ENCODE results near the gene SLC7A6OS. TPM values are rescaled to one million over a fixed set of nuclear protein-coding genes. Genes with fewer than 3 reads are reported as not detected.

SLC7A6OS gene
- total and polyA plus RNA-seq, 2 experiments from 2014 or later: 8.5 to 15.8 TPM

GRCh38 chr16:68354816-68355215 lies 44.1 kb upstream of the SLC7A6OS start:
- H3K4me3 ChIP-seq: no peak overlapping the region
- no peaks in the 10 kb centered on the region for H3F3A ChIP-seq (ENCODE audit: insufficient read depth)
- TF ChIP-seq EZH2 (IDR thresholded peaks at IDR 0.05; ENCODE audit: insufficient read depth, poor library complexity, severe bottlenecking) (no peak), EZH2phosphoT487 (IDR thresholded peaks at IDR 0.05; ENCODE audit: insufficient read depth, low read depth) (no peak)
- no peaks in the 10 kb centered on the region for H3K27me3 ChIP-seq (replicated peaks; ENCODE audit: insufficient read depth)
- no peak overlapping the region for H3K27ac ChIP-seq
- WGBS, 2 experiments (ENCODE audit: low coverage in 1 of 2, low lambda C conversion rate in 2 of 2, missing lambda C conversion rate in 2 of 2): 79 to 81% methylated on average over 9 of the region's 9 CpGs
- H3K9me3 ChIP-seq (ENCODE audit: low read depth): no peaks in the 10 kb centered on the region
- H3K4me1 ChIP-seq (ENCODE audit: insufficient read depth): no peaks in the 10 kb centered on the region
- no peaks in the 10 kb centered on the region for H4K20me1 ChIP-seq (ENCODE audit: insufficient read depth)
- no peak for DNase-seq
- in situ Hi-C loops (cut with MboI): no loop called here
- H2AFZ ChIP-seq: no peak overlapping the region
- H3K9ac ChIP-seq: no peak overlapping the region
- no peaks in the 10 kb centered on the region for H3K9me2 ChIP-seq (ENCODE audit: insufficient read depth)
- no peaks in the 10 kb centered on the region for H3K79me2 ChIP-seq (ENCODE audit: insufficient read depth)
- no peak overlapping the region for H3K4me2 ChIP-seq (ENCODE audit: unreplicated experiment)
- H3K36me3 ChIP-seq (ENCODE audit: low read depth): no peaks in the 10 kb centered on the region

- Histone ChIP-seq H4K20me1 (ENCODE audit: insufficient read depth) (no peaks in the 10 kb centered on the region), H3K4me1 (ENCODE audit: insufficient read depth) (no peaks in the 10 kb centered on the region), H3K9me3 (ENCODE audit: low read depth) (no peaks in the 10 kb centered on the region), H3K9ac (no peak overlapping the region), H3K36me3 (ENCODE audit: low read depth) (peaks cover 3% of the 10 kb centered on the region; the same call in 1 of the 2 replicates), H3K27ac (no peak overlapping the region), H3K4me2 (ENCODE audit: unreplicated experiment) (no peak overlapping the region), H3K4me3 (no peak overlapping the region), H3K79me2 (ENCODE audit: insufficient read depth) (no peaks in the 10 kb centered on the region), H2AFZ (no peak overlapping the region), H3F3A (ENCODE audit: insufficient read depth) (no peaks in the 10 kb centered on the region), H3K27me3 (replicated peaks; ENCODE audit: insufficient read depth) (no peaks in the 10 kb centered on the region), H3K9me2 (ENCODE audit: insufficient read depth) (no peaks in the 10 kb centered on the region)
- no peak for DNase-seq
- WGBS, 2 experiments (ENCODE audit: low coverage in 1 of 2, low lambda C conversion rate in 2 of 2, missing lambda C conversion rate in 2 of 2): 89% methylated on average over 13 of the region's 13 CpGs
- in situ Hi-C loops (cut with MboI): no loop called here
- TF ChIP-seq EZH2 (IDR thresholded peaks at IDR 0.05; ENCODE audit: insufficient read depth, poor library complexity, severe bottlenecking) (no peak), EZH2phosphoT487 (IDR thresholded peaks at IDR 0.05; ENCODE audit: insufficient read depth, low read depth) (no peak)
These were observed 42.6 kb upstream of the SLC7A6OS start for GRCh38 chr16:68353366-68353765.

- no peaks in the 10 kb centered on the region for H3K27me3 ChIP-seq (replicated peaks; ENCODE audit: insufficient read depth)
- H3K9me3 ChIP-seq (ENCODE audit: low read depth): no peaks in the 10 kb centered on the region
- no peak overlapping the region for H3K9ac ChIP-seq
- no peak overlapping the region for H3K4me2 ChIP-seq (ENCODE audit: unreplicated experiment)
- 97 to 98% methylated on average over 10 to 11 of the region's 11 CpGs for WGBS, 2 experiments (ENCODE audit: low coverage in 1 of 2, low lambda C conversion rate in 2 of 2, missing lambda C conversion rate in 2 of 2)
- DNase-seq: no peak
- H2AFZ ChIP-seq: no peak overlapping the region
- no peaks in the 10 kb centered on the region for H3K4me1 ChIP-seq (ENCODE audit: insufficient read depth)
- H3K9me2 ChIP-seq (ENCODE audit: insufficient read depth): no peaks in the 10 kb centered on the region
- in situ Hi-C loops (cut with MboI): no loop called here
- peaks cover 3% of the 10 kb centered on the region; the same call in 1 of the 2 replicates for H3K36me3 ChIP-seq (ENCODE audit: low read depth)
- H3F3A ChIP-seq (ENCODE audit: insufficient read depth): no peaks in the 10 kb centered on the region
- H3K4me3 ChIP-seq: no peak overlapping the region
- TF ChIP-seq EZH2 (IDR thresholded peaks at IDR 0.05; ENCODE audit: insufficient read depth, poor library complexity, severe bottlenecking): no peak
- no peaks in the 10 kb centered on the region for H3K79me2 ChIP-seq (ENCODE audit: insufficient read depth)
- no peak overlapping the region for H3K27ac ChIP-seq
- H4K20me1 ChIP-seq (ENCODE audit: insufficient read depth): no peaks in the 10 kb centered on the region
These were observed 41.3 kb upstream of the SLC7A6OS start for GRCh38 chr16:68351991-68352431.

GRCh38 chr16:68351463-68351862 lies 40.7 kb upstream of the SLC7A6OS start:
- in situ Hi-C loops (cut with MboI): no loop called here
- H3K4me2 ChIP-seq (ENCODE audit: unreplicated experiment): no peak overlapping the region
- WGBS, 2 experiments (ENCODE audit: low coverage in 1 of 2, low lambda C conversion rate in 2 of 2, missing lambda C conversion rate in 2 of 2): 85 to 88% methylated on average over 8 to 11 of the region's 11 CpGs
- no peaks in the 10 kb centered on the region for H3K9me3 ChIP-seq (ENCODE audit: low read depth)
- H3K27ac ChIP-seq: no peak overlapping the region
- no peak for DNase-seq
- H3K36me3 ChIP-seq (ENCODE audit: low read depth): peaks cover 3% of the 10 kb centered on the region; the same call in 1 of the 2 replicates
- no peaks in the 10 kb centered on the region for H3K79me2 ChIP-seq (ENCODE audit: insufficient read depth)
- no peak overlapping the region for H3K9ac ChIP-seq
- H3K4me3 ChIP-seq: no peak overlapping the region
- no peaks in the 10 kb centered on the region for H3K27me3 ChIP-seq (replicated peaks; ENCODE audit: insufficient read depth)
- TF ChIP-seq EZH2 (IDR thresholded peaks at IDR 0.05; ENCODE audit: insufficient read depth, poor library complexity, severe bottlenecking) (no peak), EZH2phosphoT487 (IDR thresholded peaks at IDR 0.05; ENCODE audit: insufficient read depth, low read depth) (no peak)
- no peaks in the 10 kb centered on the region for H3K9me2 ChIP-seq (ENCODE audit: insufficient read depth)
- H4K20me1 ChIP-seq (ENCODE audit: insufficient read depth): no peaks in the 10 kb centered on the region
- no peaks in the 10 kb centered on the region for H3K4me1 ChIP-seq (ENCODE audit: insufficient read depth)
- H3F3A ChIP-seq (ENCODE audit: insufficient read depth): no peaks in the 10 kb centered on the region
- no peak overlapping the region for H2AFZ ChIP-seq
